ENCODE measurements around the gene PLXNC1.
"Not testable (repeated sequence)": the region's sequence is repeated elsewhere in the genome, so short reads cannot be mapped to it uniquely, and the experiment has no call there.

Gene PLXNC1

DNA sequence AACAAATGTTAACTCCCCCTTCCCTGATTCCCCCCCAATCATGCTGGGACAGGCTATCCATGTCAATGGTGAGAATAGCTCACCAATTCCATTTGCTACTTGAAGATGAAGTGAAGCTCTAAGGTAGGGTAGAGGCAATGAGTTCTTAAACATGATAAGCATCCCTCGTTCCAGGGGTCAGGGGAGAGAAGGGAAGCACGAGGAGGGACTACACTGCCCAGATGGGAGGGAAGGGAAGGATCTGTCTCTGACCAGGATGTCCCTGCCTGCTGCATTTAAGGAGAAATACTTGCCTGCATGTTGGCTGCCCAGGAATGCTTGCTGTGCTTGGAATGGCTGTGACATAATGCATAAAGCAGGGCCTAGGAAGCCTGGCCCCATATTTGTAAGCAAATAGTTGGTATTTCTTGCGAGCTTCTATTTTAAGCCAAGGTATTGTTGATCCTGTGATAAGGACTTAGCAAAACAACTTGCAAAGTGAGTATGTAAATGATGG is 156.2 kb downstream of the PLXNC1 start:
- DNase-seq (ENCODE audit: insufficient read length, low spot score), result no peak
- TF ChIP-seq, protein P1, sequence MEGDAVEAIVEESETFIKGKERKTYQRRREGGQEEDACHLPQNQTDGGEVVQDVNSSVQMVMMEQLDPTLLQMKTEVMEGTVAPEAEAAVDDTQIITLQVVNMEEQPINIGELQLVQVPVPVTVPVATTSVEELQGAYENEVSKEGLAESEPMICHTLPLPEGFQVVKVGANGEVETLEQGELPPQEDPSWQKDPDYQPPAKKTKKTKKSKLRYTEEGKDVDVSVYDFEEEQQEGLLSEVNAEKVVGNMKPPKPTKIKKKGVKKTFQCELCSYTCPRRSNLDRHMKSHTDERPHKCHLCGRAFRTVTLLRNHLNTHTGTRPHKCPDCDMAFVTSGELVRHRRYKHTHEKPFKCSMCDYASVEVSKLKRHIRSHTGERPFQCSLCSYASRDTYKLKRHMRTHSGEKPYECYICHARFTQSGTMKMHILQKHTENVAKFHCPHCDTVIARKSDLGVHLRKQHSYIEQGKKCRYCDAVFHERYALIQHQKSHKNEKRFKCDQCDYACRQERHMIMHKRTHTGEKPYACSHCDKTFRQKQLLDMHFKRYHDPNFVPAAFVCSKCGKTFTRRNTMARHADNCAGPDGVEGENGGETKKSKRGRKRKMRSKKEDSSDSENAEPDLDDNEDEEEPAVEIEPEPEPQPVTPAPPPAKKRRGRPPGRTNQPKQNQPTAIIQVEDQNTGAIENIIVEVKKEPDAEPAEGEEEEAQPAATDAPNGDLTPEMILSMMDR (IDR thresholded peaks at IDR 0.05; ENCODE audit: insufficient read depth, missing control alignments), result no peak
- FAIRE-seq, result no peak

- no peak for FAIRE-seq
- DNase-seq (ENCODE audit: insufficient read length, low spot score), result no peak
- TF ChIP-seq, protein P1 (IDR thresholded peaks at IDR 0.05; ENCODE audit: insufficient read depth, missing control alignments), result no peak
Observed at GRCh38 chr12:94305130-94305957, 157.0 kb downstream of the PLXNC1 start.

GRCh38 chr12:94308612-94309011 is 160.2 kb downstream of the PLXNC1 start:
- no peak for DNase-seq (ENCODE audit: insufficient read length, low spot score)
- TF ChIP-seq, protein P1 (IDR thresholded peaks at IDR 0.05; ENCODE audit: insufficient read depth, missing control alignments), result no peak
- no peak for FAIRE-seq

DNA sequence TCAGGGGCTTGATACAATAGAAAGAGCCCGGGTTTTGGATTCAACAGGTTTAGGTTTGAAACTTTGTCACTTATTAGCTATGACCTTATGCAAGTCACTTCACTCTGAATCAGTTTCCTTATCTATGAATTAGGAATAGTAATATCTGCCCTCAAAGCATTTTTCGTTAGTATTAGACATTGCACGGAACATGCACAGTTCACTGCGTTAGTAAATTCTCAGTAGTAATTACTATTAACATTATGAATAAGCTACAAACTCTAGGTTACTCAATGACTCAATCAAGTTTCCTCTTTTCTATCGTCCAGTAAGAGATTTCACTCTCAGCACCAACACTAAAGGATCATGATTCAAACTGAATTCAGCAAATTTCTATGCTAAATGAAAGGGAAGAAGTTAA is 161.0 kb downstream of the PLXNC1 start:
- FAIRE-seq (no peak), DNase-seq (ENCODE audit: insufficient read length, low spot score) (no peak)
- TF ChIP-seq, protein P1 (IDR thresholded peaks at IDR 0.05; ENCODE audit: insufficient read depth, missing control alignments), result no peak

- no peak for DNase-seq (ENCODE audit: insufficient read length, low spot score)
- TF ChIP-seq, protein P1 (IDR thresholded peaks at IDR 0.05; ENCODE audit: insufficient read depth, missing control alignments), result no peak
- no peak for FAIRE-seq
Observed at GRCh38 chr12:94312378-94312777, 164.0 kb downstream of the PLXNC1 start.

- DNase-seq (ENCODE audit: insufficient read length, low spot score); FAIRE-seq: not testable (repeated sequence)
Observed at GRCh38 chr12:94316600-94316999, 168.2 kb downstream of the PLXNC1 start.

GRCh38 chr12:94318181-94318580 is 169.8 kb downstream of the PLXNC1 start:
- DNase-seq (ENCODE audit: insufficient read length, low spot score) (no peak), FAIRE-seq (no peak)
- TF ChIP-seq, protein P1 (IDR thresholded peaks at IDR 0.05; ENCODE audit: insufficient read depth, missing control alignments), result no peak

Data from D721Med (cell line).